ENCODE results near the gene BTN1A1. TPM values are rescaled to one million over a fixed set of nuclear protein-coding genes. Genes with fewer than 3 reads are reported as not detected.
"Not testable (repeated sequence)": the region's sequence is repeated elsewhere in the genome, so short reads cannot be mapped to it uniquely, and the experiment has no call there.

Gene BTN1A1
- polyA plus RNA-seq, 3 donors, result 0.14 to 0.23 (median 0.17) TPM

DNA sequence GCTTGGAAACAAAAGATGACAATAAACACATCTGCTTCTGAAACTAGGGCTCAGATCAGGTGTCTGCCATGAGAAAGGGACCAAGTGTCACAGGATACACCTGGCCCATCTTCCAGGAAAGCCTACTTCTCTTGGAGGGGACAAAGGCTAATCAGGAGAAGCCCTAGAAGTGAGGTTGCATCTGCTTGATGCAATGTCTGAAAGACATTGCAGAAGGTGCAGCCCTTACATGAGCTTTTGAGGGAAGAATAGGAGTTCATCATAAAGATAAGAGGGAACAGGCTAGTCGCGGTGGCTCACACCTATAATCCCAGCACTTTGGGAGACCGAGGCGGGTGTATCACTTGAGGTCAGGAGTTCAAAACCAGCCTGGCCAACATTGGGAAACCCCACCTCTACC is 2.5 kb upstream of the BTN1A1 start:
- DNase-seq (ENCODE audit: extremely low read depth in 1 of 11, low read depth in 9 of 11, low spot score in 4 of 11), result no peak

DNA sequence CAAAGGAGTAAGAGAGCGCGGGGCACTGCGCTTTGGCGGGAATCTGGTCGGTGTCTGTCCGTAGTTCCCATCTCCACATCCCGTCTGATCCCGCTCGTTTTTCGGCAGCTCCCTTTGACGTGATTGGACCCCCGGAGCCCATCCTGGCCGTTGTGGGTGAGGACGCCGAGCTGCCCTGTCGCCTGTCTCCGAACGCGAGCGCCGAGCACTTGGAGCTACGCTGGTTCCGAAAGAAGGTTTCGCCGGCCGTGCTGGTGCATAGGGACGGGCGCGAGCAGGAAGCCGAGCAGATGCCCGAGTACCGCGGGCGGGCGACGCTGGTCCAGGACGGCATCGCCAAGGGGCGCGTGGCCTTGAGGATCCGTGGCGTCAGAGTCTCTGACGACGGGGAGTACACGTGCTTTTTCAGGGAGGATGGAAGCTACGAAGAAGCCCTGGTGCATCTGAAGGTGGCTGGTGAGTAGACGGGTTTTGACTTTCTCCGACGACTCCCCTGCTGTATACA is 1.4 kb downstream of the BTN1A1 start:
- DNase-seq (ENCODE audit: extremely low read depth in 1 of 11, low read depth in 9 of 11, low spot score in 4 of 11), result peak in 3 of 11 donors; percentile 15 to 40 (median 32)

DNA sequence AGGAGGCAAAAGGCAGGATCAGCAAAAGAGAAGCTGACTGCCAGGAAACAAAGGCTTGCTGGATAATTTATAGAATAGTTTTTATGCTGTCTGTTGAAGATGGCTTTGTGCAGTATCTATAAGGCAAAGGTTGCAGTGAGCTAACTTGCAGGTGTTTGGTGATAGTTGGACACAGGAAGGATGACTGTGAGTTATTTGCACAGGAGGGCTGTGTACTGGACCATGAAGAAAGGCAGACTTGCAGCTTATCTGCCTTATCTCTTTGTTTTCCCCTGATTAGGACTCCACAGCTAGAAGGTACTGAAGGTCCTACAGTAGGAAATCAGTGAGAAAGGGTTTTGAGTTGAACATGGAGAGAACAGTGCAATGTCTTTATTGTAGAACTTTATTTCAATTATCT is 2.1 kb downstream of the BTN1A1 start:
- no peak for DNase-seq (ENCODE audit: extremely low read depth in 1 of 11, low read depth in 9 of 11, low spot score in 4 of 11)

DNA sequence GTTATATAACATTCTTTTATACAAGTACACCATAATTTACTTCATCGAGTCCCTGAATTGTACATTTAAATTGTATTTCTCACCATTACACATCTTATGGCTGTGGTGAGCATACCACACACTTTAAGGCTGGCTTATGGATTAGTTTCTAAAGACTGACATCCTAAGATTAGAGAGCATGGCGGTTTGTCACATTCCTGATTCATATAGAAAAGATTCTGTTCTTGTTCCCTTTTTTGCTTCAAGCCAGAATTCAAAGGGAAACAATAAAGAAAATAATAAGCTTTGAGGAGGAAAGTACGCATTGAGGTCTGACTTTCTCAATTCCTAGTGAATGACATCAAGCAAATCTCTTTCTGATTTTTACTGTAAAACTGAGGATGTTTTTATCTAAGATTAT is 2.5 kb downstream of the BTN1A1 start:
- no peak for DNase-seq (ENCODE audit: extremely low read depth in 1 of 11, low read depth in 9 of 11, low spot score in 4 of 11)

DNA sequence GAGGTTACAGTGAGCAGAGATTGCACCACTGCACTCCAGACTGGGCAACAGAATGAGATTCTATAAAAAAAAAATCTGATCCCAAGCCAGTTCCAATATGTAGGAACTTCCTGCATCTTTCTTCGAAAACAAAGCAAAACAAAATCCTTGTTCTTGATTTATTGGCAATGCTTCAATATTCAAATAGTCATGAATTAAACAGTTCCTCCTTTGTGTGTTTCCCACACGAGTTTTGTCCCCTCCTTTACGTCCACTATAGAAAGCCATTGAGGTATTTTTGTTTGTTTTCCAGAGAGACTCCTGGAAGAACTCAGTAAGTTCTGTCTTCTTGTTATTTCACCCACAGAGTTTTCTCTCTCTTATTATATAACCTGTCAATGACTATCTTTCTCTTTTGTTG is 7.6 kb downstream of the BTN1A1 start:
- DNase-seq (ENCODE audit: extremely low read depth in 1 of 11, low read depth in 9 of 11, low spot score in 4 of 11), result no peak

DNA sequence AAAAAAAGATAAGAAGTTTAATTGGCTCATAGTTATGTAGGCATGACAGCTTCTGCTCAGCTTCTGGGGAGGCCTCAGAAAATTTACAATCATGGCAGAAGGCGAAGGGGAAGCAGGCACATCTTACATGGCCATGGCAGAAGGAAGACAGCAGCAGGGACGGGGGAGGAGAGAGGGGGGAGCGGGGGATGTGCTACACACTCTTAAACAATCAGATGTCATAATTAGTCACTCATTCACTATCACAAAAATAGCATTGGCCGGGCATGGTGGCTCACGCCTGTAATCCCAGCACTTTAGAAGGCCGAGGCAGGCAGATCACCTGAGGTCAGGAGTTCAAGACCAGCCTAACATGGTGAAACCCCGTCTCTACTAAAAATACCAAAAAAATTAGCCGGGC is 10.9 kb downstream of the BTN1A1 start:
- DNase-seq (ENCODE audit: extremely low read depth in 1 of 11, low read depth in 9 of 11, low spot score in 4 of 11), result not testable (repeated sequence)

DNA sequence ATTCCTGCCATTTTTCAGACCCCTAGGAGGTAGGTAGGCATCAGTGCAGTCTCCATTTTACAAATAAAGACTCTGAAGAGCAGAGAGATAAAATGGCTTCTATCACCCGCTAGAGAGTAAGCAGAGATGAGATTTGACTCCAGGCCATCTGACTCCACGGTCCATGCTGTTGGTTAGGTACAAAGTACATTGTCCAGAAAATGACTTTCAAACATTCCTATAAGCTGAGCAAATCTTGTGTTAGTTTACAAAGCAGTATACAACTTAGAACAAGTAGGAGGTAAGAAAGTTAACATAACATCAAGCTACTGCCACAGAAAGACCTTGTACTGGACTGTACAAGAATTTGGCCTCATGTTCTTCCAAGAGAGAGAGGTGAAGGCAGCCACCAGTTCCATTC is 14.9 kb downstream of the BTN1A1 start:
- DNase-seq (ENCODE audit: extremely low read depth in 1 of 11, low read depth in 9 of 11, low spot score in 4 of 11), result no peak

DNA sequence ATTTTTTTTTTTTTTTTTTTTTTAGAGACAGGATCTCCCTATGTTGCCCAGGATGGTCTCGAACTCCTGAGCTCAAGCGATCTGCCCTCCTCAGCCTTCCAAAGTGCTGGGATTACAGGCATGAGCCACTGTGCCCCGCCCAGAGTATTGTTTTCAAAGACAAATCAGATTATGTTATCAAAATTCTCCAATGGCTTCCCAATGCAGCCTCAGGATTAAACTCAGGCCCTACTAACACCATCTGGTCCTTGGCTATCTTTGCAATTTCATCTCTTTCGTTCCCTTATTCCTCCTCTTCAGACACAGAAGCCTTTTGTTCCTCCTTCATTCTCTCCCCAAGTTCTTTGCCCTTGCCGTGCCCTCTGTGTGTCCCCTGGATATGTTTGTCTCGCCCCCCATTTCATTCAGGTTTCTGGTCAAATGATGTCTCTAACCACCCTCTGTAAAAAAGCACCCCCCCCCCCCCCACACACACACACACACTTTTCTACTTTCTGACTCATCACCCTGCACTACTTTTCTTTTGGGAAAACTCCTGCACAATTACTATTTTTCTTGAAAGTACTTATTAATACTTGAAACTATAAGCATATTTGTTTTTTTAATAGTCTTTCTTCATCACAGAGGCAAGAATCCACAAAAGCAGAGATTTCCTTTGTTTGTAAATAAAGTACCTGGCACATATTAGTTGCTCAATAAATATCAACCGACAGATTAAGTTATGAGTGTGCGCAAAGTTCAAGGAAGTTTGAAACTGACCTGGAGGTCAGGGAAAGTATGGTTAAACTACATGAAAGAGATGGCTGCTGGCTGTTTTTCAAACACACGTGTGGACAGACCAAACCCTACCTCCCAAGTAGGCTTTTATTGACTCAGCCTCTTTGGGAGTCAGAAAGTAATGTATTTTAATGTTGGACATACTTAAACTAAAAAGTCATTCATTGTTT is 16.7 kb downstream of the BTN1A1 start:
- DNase-seq (ENCODE audit: extremely low read depth in 1 of 11, low read depth in 9 of 11, low spot score in 4 of 11), result no peak

DNA sequence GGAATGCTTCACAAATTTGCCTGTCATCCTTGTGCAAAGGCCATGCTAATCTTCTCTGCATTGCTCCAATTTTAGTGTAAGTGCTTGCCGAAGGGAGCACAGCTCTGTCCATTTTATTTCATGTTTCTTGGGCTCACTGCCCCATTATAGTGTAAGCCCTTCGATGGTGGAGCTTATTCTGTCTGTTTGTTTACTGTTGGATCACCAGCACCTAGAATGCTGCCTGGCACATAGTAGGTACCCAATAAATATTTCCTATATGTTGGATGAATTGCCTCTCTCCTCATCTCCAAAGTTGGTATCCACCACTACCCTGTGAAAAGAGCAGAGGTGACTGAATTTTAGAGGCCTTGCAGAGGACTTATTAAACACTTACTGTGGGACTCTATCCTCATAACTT is 19.3 kb downstream of the BTN1A1 start:
- DNase-seq (ENCODE audit: extremely low read depth in 1 of 11, low read depth in 9 of 11, low spot score in 4 of 11), result no peak

DNA sequence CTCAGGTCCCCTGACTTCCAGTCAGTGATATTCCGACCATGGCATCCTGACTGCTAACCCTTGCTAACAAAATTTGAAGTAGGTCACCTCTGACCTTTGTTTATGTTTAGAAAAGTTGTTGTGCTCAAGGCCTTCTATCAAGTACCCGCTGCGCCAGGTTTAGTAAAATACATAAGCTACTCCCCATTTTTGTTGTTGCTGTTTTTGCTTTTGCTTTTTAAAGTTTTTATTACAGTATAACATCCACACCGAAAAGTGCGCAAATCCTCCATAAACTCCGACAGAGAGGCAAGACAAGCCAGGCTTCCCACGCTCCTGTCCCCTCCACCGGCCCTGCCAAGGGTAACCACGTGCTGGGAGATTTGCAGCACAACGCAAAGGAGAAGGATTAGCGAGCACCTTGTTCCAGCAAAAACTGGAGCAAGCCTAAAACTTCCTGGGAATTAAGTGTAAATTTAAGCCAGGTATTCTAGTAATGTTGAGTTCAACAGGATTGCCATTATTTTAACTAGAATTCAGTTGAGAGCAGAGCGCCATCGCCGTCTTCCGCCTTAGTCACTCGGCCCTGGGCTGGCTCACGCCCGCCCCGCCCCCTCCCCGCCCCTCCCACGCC is 20.2 kb downstream of the BTN1A1 start:
- peak in 5 of 11 donors; percentile 46 to 71 (median 52) for DNase-seq (ENCODE audit: extremely low read depth in 1 of 11, low read depth in 9 of 11, low spot score in 4 of 11)

DNA sequence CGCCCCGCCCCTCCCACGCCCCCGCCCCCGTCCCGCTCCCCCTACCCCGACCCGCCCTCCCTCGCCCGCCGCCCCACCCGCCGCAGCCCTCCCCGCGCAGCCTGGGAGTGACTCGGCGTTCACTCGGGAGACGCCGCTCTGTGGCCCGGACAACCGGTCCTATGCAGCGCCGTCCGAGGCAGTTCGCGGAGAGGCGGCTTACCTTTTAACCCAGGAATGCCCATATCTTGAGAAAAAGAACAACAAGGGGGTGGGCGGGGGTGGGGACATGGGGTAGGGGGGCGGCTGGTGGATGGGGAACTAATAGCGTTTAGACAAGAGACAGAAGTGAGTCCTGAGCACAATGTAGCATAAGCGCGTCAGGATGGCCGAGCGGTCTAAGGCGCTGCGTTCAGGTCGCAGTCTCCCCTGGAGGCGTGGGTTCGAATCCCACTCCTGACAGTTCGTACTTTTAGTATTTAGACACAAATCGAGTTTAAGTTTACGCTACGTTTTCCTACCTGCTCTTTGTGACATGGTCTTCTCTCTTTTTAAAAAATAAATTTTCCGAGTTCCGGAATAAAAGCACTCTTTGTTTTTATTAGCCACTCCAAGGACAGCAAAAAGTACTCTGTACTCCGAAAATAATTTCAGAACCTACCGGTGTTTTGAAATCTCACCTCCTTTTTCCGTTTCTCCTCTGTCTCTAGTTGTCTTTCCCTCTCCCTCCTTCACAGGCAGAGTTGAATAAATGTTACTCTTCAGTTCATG is 20.9 kb downstream of the BTN1A1 start:
- DNase-seq (ENCODE audit: extremely low read depth in 1 of 11, low read depth in 9 of 11, low spot score in 4 of 11), result peak; percentile 74 to 87 (median 83)

DNA sequence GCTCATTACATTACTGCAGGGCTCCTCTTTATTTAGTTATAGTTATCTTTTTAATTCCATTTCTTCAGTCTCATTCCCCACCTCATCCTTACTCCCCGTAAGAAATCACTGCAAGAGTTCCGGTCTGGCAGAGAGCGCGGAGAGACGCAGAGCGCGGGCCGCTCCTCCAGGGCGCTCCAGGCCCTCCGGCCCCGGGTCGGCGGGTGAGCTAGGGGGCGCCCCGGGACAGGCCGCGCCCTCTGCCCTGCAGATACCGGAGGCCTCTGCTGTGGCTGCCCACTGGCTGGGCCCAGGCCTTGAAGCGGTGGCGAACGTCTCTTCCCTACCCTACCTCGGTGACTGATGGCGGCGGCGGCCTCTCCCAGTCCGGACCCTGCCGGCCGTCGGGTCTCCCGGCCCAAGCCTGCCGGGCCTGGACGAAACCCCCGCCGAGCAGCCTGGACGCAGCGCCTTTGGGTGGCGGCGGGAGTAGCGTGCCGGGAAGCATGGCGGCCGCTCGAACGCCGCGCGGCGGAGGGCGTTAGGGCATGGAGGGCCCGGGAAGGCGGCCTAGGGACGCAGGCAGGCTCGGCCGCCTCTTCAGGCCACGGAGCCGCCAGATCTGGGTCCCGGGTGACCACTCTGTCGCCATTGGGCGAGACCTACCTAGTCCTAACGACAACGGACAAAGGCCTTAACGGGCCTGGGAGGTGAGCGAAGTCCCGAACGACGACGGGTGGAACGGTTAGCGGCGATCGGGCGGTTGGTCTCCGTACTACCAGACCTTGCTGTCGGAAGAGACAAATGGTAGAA is 21.7 kb downstream of the BTN1A1 start:
- peak in 8 of 11 donors; percentile 33 to 74 (median 65) for DNase-seq (ENCODE audit: extremely low read depth in 1 of 11, low read depth in 9 of 11, low spot score in 4 of 11)

DNA sequence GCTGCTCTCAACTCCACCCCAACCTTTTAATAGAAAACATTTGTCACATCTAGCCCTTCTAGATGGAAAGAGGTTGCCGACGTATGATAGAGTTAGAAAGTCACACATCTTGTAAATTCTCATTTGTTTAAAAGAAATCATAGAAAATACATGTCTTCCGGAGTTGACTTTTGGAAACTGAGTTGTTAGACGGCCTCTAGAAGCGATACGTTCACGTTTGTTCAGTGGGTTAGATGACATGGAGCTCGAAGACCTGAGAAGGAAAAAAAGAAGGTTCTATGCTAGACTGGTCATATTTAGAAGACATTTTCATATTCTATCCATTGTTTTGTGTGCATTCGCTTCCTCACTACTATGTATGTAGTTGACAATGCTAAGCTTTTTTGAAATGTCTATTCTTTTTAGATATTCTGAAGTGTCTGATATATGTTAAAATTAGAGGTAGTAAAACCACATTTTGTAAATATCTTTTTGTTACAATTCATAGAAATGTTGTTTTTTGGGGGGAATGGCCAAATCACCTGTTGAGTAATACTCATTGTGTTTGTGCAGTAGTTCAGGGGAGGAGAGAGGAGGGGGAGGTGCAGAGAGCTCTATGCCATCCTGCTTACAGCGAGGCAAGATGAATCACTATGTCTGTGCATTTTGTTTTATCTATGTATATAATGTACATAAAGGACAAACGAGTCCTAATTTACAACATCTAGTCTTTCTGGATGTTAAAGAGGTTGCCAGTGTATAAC is 22.6 kb downstream of the BTN1A1 start:
- not testable (repeated sequence) for DNase-seq (ENCODE audit: extremely low read depth in 1 of 11, low read depth in 9 of 11, low spot score in 4 of 11)

DNA sequence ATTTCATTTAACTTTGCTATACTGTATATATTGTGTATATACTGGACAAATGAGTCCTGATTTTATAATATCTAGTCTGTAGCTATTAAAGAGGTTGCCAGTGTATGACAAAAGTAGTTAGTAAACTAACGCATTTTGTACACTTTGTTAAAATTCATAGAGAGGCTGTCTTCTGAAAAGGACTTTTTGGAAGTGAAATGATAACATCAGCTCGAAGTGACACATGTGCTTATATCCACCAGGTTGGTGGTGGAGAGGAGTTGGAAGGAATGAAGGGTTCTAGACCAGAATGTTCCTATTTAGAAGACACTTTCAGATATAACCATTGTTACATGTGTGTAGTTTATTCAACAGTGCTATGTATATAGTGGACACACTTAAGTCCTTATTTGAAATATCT is 24.2 kb downstream of the BTN1A1 start:
- DNase-seq (ENCODE audit: extremely low read depth in 1 of 11, low read depth in 9 of 11, low spot score in 4 of 11), result not testable (repeated sequence)

DNA sequence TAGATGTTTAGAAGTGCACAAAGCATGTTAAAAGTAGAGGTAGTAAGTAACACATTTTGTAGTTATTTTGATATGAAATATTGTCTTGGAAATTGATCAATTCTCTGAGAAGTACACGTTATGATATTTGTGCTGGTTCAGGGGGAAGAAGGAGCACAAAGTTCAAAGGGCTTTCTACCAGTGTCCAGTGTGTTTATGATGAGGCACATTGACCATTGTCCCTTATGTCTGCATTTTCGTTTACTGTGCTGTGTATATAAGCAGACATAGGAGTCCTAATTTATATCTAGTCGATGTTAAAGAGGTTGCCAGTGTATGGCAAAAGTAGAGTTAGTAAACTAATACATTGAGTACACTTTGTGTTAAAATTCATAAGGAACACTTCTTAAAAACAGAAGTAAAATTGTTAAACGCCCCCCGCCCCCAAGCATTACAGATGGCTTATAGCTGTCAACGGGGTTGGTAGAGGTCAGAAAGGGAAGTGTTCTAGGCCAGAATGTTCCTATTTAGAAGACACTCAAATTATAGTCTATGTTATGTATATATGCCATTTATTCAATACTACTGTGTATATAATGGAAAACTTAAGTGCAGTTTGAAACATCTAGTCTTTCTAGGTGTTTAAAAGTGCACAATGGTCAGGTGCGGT is 24.7 kb downstream of the BTN1A1 start:
- no peak for DNase-seq (ENCODE audit: extremely low read depth in 1 of 11, low read depth in 9 of 11, low spot score in 4 of 11)

DNA sequence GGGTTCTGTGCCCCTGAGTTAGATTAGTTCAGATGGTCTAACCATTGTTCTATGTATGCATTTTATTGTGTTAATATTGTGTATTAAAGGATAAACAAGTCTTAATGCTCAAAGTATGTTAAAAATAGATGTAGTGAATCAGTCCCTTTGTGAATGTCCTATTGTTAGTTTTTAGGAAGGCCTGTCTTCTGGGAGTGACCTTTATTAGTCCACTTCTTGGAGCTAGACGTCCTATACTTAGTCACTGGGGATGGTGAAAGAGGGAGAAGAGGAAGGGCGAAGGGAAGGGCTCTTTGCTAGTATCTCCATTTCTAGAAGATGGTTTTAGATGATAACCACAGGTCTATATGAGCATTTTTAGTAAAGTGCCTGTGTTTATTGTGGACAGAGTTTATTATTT is 25.7 kb downstream of the BTN1A1 start:
- DNase-seq (ENCODE audit: extremely low read depth in 1 of 11, low read depth in 9 of 11, low spot score in 4 of 11), result no peak

DNA sequence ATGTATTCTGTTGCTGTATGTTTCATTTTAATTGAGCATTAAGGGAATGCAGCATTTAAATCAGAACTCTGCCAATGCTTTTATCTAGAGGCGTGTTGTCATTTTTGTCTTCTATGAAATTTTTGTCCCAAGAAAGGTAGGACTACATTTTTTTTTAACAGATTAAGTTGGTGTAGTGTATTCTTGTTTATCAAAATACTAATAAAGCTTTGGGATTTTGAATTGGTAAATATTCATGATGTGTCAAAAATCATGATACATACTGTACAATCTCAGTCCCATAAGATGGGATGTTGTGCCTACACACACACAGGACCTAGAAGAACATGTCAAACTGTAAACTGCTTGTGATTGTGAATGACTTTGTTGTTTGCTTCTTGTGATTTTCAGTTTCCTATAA is 26.8 kb downstream of the BTN1A1 start:
- no peak for DNase-seq (ENCODE audit: extremely low read depth in 1 of 11, low read depth in 9 of 11, low spot score in 4 of 11)

DNA sequence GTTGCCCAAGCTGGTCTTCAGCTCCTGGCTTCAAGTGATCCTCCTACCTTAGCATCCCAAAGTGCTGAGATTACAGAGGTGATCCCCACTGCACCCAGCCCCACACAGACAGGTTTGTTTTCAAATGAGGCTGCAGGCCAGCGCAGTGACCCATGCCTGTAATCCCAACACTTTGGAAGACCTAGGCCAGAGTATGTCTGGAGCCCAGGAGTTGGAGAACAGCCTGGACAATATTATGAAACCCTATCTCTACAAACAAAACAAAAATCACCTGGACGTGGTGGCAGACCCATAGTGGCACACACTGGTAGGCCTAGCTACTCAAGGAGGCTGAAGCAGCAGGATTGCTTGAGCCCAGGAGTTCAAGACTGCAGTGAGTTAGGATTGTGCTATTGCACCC is 30.1 kb downstream of the BTN1A1 start:
- no peak for DNase-seq (ENCODE audit: extremely low read depth in 1 of 11, low read depth in 9 of 11, low spot score in 4 of 11)

Data from renal cortex interstitium (tissue), 11 donors.